Activated T-helper 1 cell treated with anti-CD3 and anti-CD28 coated beads, Interleukin-12 subunit alpha, Interleukin-12 subunit beta, Interleukin-2, Interleukin-4 antibody, amounts not matched to agents 30 ng/mL and 10 ng/mL and 1 ng/mL, durations not matched to agents 14 hours and 24 hours and 36 hours (primary cell): Measurements from ENCODE around the gene UGDH. TPM values are rescaled to one million over a fixed set of nuclear protein-coding genes. Genes with fewer than 3 reads are reported as not detected.

Experiments
- DNase-seq: peaks from one replicate; pipeline ENCODE4 v3.0.0; 2021; ENCODE audit warnings: low spot score
- H3K27ac Mint-ChIP-seq: one replicate; pipeline ENCODE4 v1.8.0; 2021; ENCODE audit warnings: mild to moderate bottlenecking, mixed read lengths
- H3K27me3 Mint-ChIP-seq: one replicate; pipeline ENCODE4 v1.8.0; 2022; ENCODE audit warnings: mild to moderate bottlenecking, moderate library complexity, mixed read lengths; ENCODE audit not compliant: insufficient read depth
- H3K36me3 Mint-ChIP-seq: one replicate; pipeline ENCODE4 v1.8.0; 2021; ENCODE audit warnings: low read depth, mixed read lengths
- H3K4me1 Mint-ChIP-seq: one replicate; pipeline ENCODE4 v1.8.0; 2021; ENCODE audit warnings: low read depth, mixed read lengths
- H3K4me3 Mint-ChIP-seq: one replicate; pipeline ENCODE4 v1.8.0; 2021; ENCODE audit warnings: mild to moderate bottlenecking, moderate library complexity, mixed read lengths
- H3K9me3 Mint-ChIP-seq: one replicate; pipeline ENCODE4 v1.8.0; 2021; ENCODE audit warnings: mixed read lengths
- intact Hi-C: fragments of 100-400 bp; cut with micrococcal nuclease; formaldehyde crosslinking; loops from one replicate; pipeline ENCODE4 v1.15.1; 2024
- total RNA-seq: library from RNA; stranded (reverse); gene quantifications from 2 replicates; pipeline ENCODE4 v1.2.3, GENCODE V29; 2022

The UGDH gene
- 26.0 and 30.6 TPM in 2 replicates for total RNA-seq

DNA sequence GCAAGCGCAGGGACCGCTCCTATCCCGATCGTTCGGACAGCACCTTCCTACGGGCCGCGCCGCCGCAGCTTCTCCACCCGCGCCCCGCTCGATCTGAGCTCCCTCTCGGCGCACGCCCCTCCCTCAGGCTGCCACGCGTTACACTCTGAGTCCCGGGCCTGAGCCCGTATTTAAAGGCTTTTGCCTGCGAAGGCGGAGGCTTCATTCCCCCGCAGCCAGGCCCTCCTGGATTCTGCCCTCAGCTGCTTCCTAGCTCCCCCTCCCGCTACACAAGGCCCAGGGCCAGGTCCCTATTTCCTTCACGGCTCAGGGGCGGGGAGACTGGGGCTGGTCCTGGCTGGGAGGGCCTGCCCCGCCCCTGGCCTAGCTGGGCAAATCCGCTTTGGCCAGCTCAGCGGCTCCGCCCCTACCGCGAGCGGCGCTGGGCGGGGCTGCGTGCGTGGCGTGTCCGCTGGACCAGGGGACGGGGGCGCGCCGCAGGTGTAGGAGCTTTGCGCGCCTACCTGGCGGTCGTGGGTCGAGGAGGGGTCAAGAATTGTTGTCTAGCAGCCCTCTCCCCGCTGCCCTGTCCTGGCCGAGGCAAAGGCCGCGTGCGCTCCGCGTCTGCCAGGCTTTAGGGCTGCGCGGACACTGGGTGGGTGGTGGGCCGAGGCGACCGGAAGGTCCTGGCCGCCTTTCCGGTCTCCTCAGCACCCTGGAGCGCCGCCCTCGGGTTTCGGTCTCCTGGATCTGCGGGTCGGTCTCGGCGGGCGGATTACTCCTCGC lies at the start of gene UGDH:
Gene UGDH, minus strand, starts transcription at position 144 of the 765 bp plus-strand sequence. CDS start 5,927 bp downstream, outside the sequence.
- H3K27ac Mint-ChIP-seq: peak within 1 kb of the TSS; percentile 92
- DNase-seq: peak; percentile 91
- no peaks in the 10 kb centered on the region for H3K27me3 Mint-ChIP-seq
- H3K9me3 Mint-ChIP-seq: peaks cover 25% of the 10 kb centered on the region
- peaks cover 19% of the 10 kb centered on the region for H3K4me1 Mint-ChIP-seq
- H3K36me3 Mint-ChIP-seq: peaks cover 13% of the 10 kb centered on the region
- intact Hi-C loops: loop anchor here (1.0 to 10.0 kb wide), 11 partner anchors 59 to 1840 kb away; partner anchors contain the start of genes LIAS, PDS5A, RELL1 and RFC1
- peak within 1 kb of the TSS; percentile 99 for H3K4me3 Mint-ChIP-seq

DNA sequence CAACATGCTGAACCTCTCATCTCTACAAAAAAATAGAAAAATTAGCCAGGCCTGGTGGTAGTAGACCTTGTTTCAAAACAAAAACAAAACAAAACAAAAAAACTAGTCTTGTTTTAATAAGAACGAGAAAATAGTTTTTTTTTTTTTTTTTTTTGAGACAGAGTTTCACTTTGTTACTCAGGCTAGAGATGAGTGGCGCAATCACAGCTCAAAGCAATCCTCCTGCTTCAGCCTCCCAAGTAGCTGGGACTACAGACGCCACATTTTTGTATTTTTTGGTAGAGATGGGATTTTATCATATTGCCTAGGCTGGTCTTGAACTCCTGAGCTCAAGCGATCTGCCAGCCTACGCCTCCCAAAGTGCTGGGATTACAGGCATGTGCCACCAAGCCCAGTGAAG lies 47.7 kb upstream of the UGDH start:
- H3K4me1 Mint-ChIP-seq: no peaks in the 10 kb centered on the region
- DNase-seq: no peak
- H3K36me3 Mint-ChIP-seq: no peaks in the 10 kb centered on the region
- intact Hi-C loops: no loop called here
- no peaks in the 10 kb centered on the region for H3K9me3 Mint-ChIP-seq
- H3K4me3 Mint-ChIP-seq: no peak overlapping the region
- no peaks in the 10 kb centered on the region for H3K27me3 Mint-ChIP-seq
- no peak overlapping the region for H3K27ac Mint-ChIP-seq

DNA sequence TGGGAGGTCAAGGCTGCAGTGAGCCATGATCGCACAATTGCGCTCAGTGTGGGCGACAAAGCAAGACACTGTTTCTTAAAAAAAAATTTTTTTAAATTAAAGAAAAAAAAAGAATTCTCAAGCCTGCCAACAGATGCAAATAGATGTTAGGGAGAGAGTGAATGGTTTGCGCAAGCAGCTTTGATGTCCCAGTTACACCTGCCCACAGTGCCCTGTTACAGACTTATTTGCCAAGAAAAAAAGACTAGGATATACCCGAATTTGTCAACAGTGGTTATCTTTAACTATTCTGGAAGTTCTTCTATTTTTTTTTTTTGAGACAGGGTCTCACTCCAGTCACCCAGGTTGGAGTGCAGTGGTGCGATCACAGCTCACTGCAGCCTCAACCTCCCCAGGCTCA lies 44.3 kb upstream of the UGDH start:
- Mint-ChIP-seq H3K27me3 (no peaks in the 10 kb centered on the region), H3K27ac (no peak overlapping the region), H3K9me3 (no peaks in the 10 kb centered on the region), H3K36me3 (no peaks in the 10 kb centered on the region), H3K4me1 (no peaks in the 10 kb centered on the region), H3K4me3 (no peak overlapping the region)
- no peak for DNase-seq
- intact Hi-C loops: no loop called here

DNA sequence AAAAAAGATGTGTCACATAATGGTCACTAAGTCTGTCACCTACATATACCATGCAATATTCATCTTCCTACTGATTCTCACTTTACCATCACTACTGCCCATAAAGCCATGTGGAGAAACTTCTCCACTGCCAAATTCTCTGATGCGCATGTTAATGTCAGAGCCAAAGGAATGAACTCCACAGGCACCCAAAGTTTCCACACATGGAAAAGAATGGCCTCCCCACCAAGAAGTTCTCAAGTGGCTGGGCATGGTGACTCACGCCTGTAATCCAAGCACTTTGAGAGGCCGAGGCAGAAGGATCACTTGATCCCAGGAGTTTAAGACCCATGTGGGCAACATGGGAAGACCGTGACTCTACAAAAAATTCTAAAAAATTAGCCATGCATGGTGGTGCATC lies 43.8 kb upstream of the UGDH start:
- DNase-seq: no peak
- Mint-ChIP-seq H3K4me1 (no peaks in the 10 kb centered on the region), H3K27me3 (no peaks in the 10 kb centered on the region), H3K9me3 (peaks cover 3% of the 10 kb centered on the region), H3K27ac (no peak overlapping the region), H3K36me3 (no peaks in the 10 kb centered on the region), H3K4me3 (no peak overlapping the region)
- intact Hi-C loops: no loop called here

DNA sequence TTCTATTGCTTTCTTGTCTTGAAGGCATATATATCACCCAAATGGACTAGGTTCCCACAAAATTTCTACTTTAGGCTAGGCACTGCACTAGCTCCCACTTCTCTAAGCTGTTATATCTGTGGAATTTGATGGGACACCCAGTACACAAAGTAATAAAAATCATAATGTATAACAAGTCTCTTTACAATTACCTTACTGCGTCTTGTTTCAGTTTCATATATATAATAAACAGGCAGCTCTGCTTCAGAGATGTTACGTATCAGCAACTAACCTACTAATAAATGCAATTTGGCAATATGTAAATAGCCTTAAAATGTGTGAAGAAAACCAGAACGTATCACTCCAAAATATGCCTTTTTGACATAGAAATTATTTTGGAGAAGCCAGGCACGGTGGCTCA lies 42.0 kb upstream of the UGDH start:
- Mint-ChIP-seq H3K27me3 (no peaks in the 10 kb centered on the region), H3K27ac (no peak overlapping the region), H3K4me3 (no peak overlapping the region), H3K4me1 (no peaks in the 10 kb centered on the region), H3K9me3 (peaks cover 8% of the 10 kb centered on the region), H3K36me3 (no peaks in the 10 kb centered on the region)
- DNase-seq: no peak
- intact Hi-C loops: no loop called here

DNA sequence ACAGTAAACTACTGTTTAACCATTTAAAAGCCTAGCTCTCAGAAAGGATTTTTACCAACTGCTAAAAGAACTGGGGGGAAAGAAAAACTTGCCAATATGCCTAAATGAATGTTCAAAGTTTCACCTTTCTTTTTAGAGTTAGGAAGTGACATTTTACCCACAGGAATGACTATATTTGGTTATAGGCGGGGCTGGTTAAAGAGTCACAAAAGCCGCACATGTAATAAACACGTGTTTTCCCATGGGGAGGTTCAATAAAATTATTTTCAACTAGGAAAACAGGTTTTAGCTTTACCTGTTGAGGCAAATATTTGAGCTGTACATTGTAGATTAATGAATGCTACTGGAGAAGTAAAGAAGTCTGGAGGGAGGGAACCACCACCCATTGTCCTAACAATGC lies 41.6 kb upstream of the UGDH start:
- Mint-ChIP-seq H3K4me3 (no peak overlapping the region), H3K27me3 (no peaks in the 10 kb centered on the region), H3K9me3 (peaks cover 8% of the 10 kb centered on the region), H3K27ac (no peak overlapping the region), H3K36me3 (no peaks in the 10 kb centered on the region), H3K4me1 (no peaks in the 10 kb centered on the region)
- intact Hi-C loops: no loop called here
- no peak for DNase-seq

DNA sequence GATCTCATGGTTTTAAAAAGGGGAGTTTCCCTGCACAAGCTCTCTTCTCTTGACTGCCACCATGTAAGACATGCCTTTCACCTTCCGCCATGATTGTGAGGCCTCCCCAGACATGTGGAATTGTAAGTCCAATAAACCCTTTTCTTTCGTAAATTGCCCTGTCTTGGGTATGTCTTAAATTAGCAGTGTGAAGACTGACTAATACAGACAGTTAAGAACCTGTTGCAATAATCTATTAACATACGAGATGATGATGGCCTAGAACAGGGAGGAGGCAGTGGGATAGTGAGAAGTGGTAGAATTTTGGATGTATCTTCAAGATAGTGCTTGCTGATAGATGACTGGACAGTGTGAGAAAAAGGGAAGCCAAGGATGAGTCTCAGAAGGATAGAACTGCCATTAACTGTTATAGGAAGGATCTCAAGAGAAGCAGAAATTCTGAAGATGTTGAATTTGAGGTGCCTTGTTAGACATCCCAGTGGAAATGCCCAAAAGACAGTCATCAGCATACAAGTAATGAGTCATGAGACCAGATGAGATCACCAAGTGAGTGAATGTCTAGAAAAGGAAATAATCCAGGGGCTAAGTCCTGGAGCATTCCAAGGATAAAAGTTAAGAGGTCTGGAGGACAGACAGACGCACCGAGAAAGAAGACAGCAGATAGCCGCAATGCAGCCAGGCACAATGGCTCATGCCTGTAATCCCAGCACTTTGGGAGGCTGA lies 38.8 kb upstream of the UGDH start:
- Mint-ChIP-seq H3K36me3 (no peaks in the 10 kb centered on the region), H3K4me3 (no peak overlapping the region), H3K4me1 (no peaks in the 10 kb centered on the region), H3K27me3 (no peaks in the 10 kb centered on the region), H3K9me3 (peaks cover 8% of the 10 kb centered on the region), H3K27ac (no peak overlapping the region)
- no peak for DNase-seq
- intact Hi-C loops: no loop called here

DNA sequence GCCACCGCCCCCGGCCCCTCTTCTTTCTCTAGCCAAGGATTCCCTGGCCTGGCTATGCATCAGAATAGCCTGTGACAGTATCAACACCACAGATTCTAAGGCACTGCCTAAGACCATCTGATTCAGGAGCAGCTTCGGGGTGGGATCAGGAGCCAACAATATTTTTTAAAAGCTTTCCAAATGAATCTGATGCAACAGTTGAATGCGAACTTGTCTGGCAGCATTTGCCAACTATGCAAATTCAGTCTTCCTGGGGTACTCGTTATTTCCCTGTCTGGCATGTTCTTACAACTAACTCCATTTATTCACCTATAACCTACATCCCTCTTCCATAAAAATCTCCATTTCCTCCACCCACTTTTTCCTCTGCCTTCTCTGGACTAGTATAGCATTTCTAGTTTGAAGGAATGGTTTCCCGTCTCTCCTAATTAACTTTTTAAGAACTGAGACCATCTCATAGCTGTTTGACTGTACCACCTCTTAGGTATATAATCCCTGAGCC lies 36.2 kb upstream of the UGDH start:
- Mint-ChIP-seq H3K4me1 (no peaks in the 10 kb centered on the region), H3K27ac (no peak overlapping the region), H3K27me3 (no peaks in the 10 kb centered on the region), H3K36me3 (no peaks in the 10 kb centered on the region), H3K9me3 (peaks cover 8% of the 10 kb centered on the region), H3K4me3 (no peak overlapping the region)
- intact Hi-C loops: no loop called here
- DNase-seq: no peak

DNA sequence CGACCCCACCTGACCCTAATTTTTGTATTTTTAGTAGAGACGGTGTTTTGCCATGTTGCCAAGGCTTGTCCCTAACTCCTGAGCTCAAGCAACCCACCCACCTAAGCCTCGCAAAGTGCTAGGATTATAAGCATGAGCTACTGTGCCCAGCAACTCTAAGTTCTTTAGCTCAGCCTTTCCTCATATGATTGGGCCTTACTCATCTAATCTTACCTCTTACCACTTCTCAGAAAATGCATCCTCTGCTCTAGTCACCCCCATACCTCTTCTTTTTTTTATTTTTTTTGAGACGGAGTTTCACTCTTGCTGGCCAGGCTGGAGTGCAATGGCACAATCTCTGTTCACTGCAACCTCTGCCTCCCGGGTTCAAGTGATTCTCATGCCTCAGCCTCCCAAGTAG lies 35.6 kb upstream of the UGDH start:
- intact Hi-C loops: no loop called here
- H3K9me3 Mint-ChIP-seq: peaks cover 8% of the 10 kb centered on the region
- no peak for DNase-seq
- no peaks in the 10 kb centered on the region for H3K27me3 Mint-ChIP-seq
- H3K36me3 Mint-ChIP-seq: no peaks in the 10 kb centered on the region
- no peak overlapping the region for H3K27ac Mint-ChIP-seq
- H3K4me3 Mint-ChIP-seq: no peak overlapping the region
- no peaks in the 10 kb centered on the region for H3K4me1 Mint-ChIP-seq

DNA sequence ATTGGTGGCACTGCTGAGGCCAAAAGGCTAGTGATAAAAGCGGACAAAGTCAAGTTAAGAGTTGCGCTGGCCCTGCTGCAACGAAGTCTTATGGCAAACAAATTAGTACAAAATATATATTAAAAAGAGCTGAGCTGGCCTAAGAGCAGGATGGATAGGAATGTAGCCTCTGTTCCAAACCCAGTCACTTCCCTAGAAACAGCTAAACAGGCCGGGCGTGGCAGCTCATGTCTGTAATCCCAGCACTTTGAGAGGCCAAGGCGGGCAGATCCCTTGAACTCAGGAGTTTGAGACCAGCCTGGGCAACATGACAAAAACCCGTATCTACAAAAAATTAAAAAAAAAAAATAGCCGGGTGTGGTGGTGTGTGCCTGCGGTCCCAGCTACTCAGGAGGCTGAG lies 32.4 kb upstream of the UGDH start:
- intact Hi-C loops: no loop called here
- DNase-seq: no peak
- Mint-ChIP-seq H3K4me3 (no peak overlapping the region), H3K27me3 (peaks cover 5% of the 10 kb centered on the region), H3K27ac (no peak overlapping the region), H3K9me3 (no peaks in the 10 kb centered on the region), H3K36me3 (no peaks in the 10 kb centered on the region), H3K4me1 (no peaks in the 10 kb centered on the region)

DNA sequence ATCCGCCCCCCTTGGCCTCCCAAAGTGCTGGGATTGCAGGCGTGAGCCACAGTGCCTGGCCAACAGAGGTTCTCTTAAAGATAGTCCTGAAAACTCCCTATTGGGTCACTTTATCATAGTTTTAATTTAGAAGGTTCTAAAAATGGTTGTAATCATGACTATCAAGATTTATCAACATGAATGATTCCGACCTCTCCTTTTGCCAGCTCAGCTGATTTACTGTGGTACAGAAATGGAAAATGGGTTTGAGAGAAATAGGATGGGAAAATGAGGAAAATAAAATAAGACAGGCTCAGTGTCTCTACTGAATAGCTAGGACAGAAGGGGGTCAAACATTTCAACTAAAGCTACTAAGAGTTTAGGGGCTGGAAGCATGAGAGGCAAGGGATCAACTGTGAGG lies 28.2 kb upstream of the UGDH start:
- intact Hi-C loops: no loop called here

DNA sequence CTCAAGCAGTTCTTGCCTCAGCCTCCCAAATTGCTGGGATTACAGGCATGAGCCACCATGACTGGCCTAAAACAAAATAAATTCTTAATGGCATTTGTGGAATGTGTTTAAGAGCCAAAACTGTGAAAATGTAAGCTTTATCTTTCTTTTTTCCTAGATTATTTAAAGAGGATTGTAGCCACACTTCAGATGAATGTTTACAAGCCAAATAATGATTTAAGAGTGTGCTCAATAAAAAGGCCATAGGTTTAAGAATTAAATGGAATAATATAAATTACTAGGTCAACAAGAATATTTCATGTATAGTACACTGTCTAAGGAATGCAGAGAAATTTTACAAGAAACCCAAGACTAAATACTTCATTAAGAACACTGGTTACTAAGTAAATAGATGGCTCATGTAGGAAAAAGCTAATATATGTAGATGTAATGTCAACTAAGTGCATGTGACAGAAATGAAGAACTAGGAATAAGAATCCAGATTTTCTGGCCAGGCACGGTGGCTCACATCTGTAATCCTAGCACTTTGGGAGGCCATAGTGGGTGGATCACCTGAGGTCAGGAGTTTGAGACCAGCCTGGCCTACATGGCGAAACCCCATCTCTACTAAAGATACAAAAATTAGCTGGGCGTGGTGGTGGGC lies 21.3 kb upstream of the UGDH start:
- Mint-ChIP-seq H3K9me3 (no peaks in the 10 kb centered on the region), H3K27ac (no peak overlapping the region), H3K27me3 (peaks cover 3% of the 10 kb centered on the region), H3K4me3 (no peak overlapping the region), H3K36me3 (no peaks in the 10 kb centered on the region), H3K4me1 (no peaks in the 10 kb centered on the region)
- no peak for DNase-seq
- intact Hi-C loops: no loop called here

More for the DNA sequence above, 28.2 kb upstream of the UGDH start:
- no peak overlapping the region for H3K4me3 Mint-ChIP-seq
- no peaks in the 10 kb centered on the region for H3K9me3 Mint-ChIP-seq
- no peaks in the 10 kb centered on the region for H3K4me1 Mint-ChIP-seq
- H3K27me3 Mint-ChIP-seq: peaks cover 5% of the 10 kb centered on the region
- no peaks in the 10 kb centered on the region for H3K36me3 Mint-ChIP-seq
- DNase-seq: no peak
- H3K27ac Mint-ChIP-seq: no peak overlapping the region
